HG03196 (cell line): Measurements from ENCODE around the gene SIGLEC10.
A peak's percentile ranks its signal among the peaks of the same experiment; 100 is the strongest.
"Not testable (repeated sequence)": the region's sequence is repeated elsewhere in the genome, so short reads cannot be mapped to it uniquely, and the experiment has no call there.

Source experiments
- ATAC-seq: cut with Tn5 transposase; IDR thresholded peaks from one replicate; pipeline ENCODE4 v1.9.1; 2021; ENCODE audit not compliant: unreplicated experiment

The SIGLEC10 gene

DNA sequence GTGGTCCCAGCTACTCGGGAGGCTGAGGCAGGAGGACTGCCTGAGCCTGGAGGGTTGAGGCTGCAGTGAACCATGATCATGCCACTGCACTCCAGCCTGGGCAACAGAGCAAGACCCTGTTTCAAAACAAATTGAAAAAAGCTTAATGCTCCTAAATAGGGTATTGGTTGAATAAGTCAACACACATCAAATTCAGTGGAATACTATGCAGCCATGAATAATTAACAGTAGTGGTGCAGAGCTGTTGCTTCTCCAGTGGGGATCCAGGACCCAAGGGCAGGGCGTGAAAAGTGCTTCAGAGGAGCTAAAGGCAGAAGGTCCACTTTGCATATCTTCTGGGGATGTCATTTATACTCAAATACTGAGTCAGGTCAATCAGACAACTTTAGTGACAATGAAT, 22.6 kb upstream of the SIGLEC10 start:
- ATAC-seq: no peak

DNA sequence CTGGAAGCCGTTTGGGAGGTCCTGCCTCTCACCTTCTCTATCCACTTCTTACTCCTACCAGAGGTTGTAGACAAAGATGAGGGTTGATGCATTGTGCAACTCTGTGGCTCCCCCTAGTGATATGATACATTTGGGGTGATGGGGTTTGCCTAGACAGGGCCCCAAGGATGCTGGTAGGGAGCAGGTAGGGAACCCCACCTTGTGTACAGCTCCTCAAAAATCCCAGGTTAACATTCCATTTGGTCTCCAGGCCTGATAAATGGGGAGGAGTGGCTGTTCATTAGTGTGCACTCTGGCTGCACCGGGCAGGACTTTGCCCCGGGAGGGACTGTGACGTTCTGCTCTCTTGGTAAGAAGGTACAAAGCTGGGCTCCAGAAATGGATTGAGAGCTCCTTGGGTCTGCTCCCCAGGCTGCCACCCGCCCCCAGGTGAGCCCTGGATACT, 21.6 kb upstream of the SIGLEC10 start:
- no peak for ATAC-seq

- no peak for ATAC-seq
Measured at GRCh38 chr19:51434456-51434855, 17.0 kb upstream of the SIGLEC10 start.

- no peak for ATAC-seq
Measured at GRCh38 chr19:51433043-51433442, 15.6 kb upstream of the SIGLEC10 start.

- ATAC-seq: no peak
Measured at GRCh38 chr19:51431124-51431523, 13.7 kb upstream of the SIGLEC10 start.

- no peak for ATAC-seq
Measured at GRCh38 chr19:51430221-51430620, 12.8 kb upstream of the SIGLEC10 start.

DNA sequence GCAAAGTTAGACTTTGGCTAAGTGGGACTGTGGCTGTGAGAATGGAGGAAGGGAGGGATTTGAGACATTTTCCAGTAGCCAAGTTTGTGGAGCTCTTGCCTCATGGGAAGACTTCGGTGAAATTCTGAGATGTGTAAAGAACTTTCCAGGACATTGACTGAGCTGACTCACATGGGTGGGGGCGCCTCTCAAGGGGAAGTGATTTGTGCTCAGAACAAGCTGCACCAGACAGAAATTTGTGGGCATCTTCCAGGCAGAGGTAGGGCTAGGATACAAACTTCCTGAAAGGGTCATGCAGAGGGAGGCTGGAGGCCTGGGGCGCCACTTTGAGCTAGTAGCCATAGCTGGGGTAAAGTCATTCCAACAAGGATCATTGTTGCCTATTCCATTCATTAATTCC, 9.8 kb upstream of the SIGLEC10 start:
- ATAC-seq: no peak

- no peak for ATAC-seq
Measured at GRCh38 chr19:51422053-51422448, 4.6 kb upstream of the SIGLEC10 start.

DNA sequence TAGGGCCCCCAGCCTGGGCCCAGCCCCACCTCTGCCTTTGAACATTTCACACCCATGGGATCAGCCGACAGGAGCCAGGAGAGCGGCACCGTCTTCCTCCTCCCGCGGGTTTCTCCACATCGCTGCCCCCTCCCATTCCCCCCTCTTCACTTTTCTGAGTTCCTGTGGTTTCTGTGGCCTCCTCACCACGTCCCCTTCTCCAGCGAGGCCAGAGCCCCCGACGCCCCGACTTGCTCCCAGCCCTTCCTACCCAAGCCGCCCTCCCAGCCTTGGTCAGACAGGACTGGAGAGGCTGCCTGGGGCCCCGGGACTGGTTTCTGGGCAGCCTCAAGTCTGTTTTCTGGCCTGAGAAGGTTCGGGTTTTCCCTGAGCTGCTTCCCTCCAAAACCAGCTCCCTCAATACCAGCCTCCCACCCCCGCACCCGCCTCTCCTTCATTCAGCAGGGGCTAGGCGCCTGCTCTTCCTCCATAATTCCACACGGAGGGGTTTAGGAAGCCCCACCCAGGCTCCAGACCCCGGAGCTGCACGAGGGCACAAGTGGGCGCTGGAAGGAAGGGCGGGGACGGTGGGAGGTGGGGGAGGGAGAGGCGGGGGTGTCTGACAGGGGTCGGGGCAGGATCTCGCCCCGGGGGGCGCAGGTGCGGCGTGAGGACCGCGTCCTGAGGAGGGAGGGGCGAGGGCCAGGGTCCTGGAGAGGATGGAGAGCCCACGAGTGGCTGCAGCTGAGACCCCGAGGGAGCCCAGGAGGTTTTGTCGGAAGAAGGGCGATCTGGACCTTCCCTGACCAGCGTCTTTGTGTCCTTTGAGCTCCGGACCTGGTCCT, 4.0 kb upstream of the SIGLEC10 start:
- no peak for ATAC-seq

- ATAC-seq: not testable (repeated sequence)
Measured at GRCh38 chr19:51420511-51420910, 3.1 kb upstream of the SIGLEC10 start.

GRCh38 chr19:51418707-51419106, 1.3 kb upstream of the SIGLEC10 start:
- ATAC-seq: no peak

- peak; percentile 36 for ATAC-seq
Measured at GRCh38 chr19:51417810-51418157, 342 bp upstream of the SIGLEC10 start.

- not testable (repeated sequence) for ATAC-seq
Measured at GRCh38 chr19:51416422-51416821, 1.0 kb downstream of the SIGLEC10 start.

GRCh38 chr19:51415187-51415586, 2.3 kb downstream of the SIGLEC10 start:
- no peak for ATAC-seq

- ATAC-seq: no peak
Measured at GRCh38 chr19:51410950-51411748, 6.3 kb downstream of the SIGLEC10 start.

DNA sequence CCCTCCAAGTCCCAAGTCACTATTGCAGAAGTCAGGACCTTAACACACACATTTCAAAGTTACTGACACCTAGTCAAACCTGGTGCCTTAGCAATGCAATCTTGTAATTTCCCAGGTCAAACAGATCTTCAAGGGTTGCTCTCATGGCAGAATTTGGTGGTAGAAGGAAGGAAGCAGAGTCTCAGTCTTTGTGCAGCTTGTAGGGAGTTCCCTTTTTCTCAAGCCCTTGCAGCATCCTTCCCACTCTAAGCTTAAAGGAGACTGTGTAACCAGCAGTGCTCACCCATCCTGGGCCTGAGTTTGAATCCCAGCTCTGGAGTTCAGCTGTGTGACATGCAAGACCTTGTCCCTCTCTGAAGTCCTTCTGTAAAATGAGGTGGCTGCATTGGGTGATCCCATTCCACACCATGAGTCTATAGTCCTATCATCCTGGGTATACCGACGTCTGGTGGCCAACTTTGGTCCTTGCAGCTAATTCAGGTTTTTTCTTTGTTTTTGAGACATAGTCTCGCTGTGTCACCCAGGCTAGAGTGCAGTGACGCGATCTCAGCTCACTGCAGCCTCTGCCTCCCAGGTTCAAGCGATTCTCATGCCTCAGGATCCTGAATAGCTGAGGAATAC, 9.8 kb downstream of the SIGLEC10 start:
- no peak for ATAC-seq

DNA sequence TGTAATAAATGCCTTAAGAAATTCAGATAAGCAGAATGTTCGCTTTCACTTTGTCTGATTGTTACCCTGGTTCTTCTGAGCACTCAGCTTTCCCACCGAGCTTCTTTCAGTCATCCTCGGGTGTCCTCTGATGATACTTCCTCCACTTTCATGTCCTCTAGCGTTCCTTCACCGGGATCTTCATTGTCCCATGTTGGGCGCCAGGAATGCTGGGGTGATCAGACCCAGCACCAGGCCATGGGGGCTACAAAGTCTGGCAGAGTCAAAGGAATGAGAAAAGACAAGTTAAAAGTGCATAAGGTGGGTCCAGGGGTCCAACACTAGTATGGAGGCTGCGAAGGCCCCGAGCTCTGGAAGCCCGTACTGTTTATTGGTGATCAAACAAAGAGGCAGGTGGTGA, 15.3 kb downstream of the SIGLEC10 start:
- no peak for ATAC-seq

DNA sequence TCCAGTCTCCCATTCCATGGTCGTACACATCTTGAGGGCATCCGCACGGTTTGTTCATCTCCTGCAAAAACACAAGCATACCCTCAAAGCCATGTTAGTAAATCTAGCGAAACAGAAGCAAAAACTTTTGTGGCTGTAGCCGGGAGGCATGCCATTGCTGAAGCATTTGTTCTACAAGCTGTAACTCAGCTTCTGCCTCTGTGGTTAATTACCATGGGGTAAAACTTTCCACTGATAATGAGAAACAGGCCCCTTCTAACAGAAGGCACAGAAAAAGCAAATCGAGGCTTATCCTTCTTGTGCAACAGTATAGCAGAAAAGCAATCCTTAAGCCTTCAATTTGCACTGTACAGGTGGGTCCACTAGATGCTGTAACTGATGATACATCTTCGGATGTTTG, 17.5 kb downstream of the SIGLEC10 start:
- not testable (repeated sequence) for ATAC-seq

GRCh38 chr19:51399231-51399630, 18.2 kb downstream of the SIGLEC10 start:
- no peak for ATAC-seq

DNA sequence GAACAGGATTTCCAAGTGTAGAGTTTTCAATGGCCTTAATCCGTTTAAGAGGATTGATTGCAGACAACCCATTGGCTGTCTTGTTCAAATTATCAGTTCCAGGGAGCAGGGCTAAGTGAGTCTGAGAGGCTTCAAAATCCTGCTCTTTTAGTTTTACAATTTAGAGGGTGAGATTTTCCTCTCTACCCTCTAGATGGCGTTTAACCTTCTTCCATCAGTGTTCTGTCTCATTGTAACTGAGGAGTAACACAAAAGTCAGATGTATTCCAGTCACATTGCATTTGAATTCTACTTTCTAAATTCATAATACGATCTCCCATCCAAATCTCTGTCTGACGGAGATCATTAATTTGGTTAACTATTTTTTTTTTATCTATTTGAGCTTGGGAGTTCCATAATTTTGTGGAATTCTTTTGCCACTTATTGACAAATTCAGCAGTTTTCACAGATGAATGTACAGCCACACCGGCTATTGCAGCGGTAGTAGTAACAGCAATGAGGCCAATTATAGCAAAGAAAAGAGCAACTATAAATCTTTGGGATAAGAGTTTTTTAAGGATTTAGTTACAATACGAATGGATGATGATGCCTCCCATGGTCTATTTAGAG, 19.2 kb downstream of the SIGLEC10 start:
- ATAC-seq: no peak

GRCh38 chr19:51397453-51397852, 20.0 kb downstream of the SIGLEC10 start:
- not testable (repeated sequence) for ATAC-seq
